Endodermal cell (in vitro differentiated cells): ENCODE results near the gene PREX1. TPM values are rescaled to one million over a fixed set of nuclear protein-coding genes. Genes with fewer than 3 reads are reported as not detected.

Experiments used
- DNase-seq: peaks from one replicate; pipeline ENCODE4 v3.0.0-alpha.2; 2017
- H3K27ac ChIP-seq: 2 replicates; pipeline ENCODE4 v1.5.1; 2013; ENCODE audit warnings: mild to moderate bottlenecking, low read depth, low read length, moderate library complexity
- H3K27me3 ChIP-seq: 2 replicates; pipeline ENCODE4 v1.6.1; 2013; ENCODE audit warnings: mild to moderate bottlenecking, low read length, moderate library complexity; ENCODE audit not compliant: insufficient read depth, control insufficient read depth, poor library complexity, severe bottlenecking
- H3K36me3 ChIP-seq: 2 replicates; pipeline ENCODE4 v1.7.0; 2013; ENCODE audit warnings: mild to moderate bottlenecking, low read length, moderate library complexity; ENCODE audit not compliant: control insufficient read depth, insufficient read depth
- H3K4me1 ChIP-seq: one replicate; pipeline ENCODE4 v1.7.0; 2013; ENCODE audit warnings: low read length; ENCODE audit not compliant: control insufficient read depth, insufficient read depth
- H3K4me3 ChIP-seq: 2 replicates; pipeline ENCODE4 v1.5.1; 2013; ENCODE audit warnings: mild to moderate bottlenecking, low read length, moderate library complexity
- H3K9ac ChIP-seq: 2 replicates; pipeline ENCODE4 v1.6.1; 2013; ENCODE audit warnings: mild to moderate bottlenecking, low read length, moderate library complexity; ENCODE audit not compliant: poor library complexity, severe bottlenecking; ENCODE audit errors: extremely low read depth
- H3K9me3 ChIP-seq: 2 replicates; pipeline ENCODE4 v1.6.1; 2013; ENCODE audit warnings: mild to moderate bottlenecking, low read length, moderate library complexity; ENCODE audit not compliant: control insufficient read depth
- H3K27ac Mint-ChIP-seq: 2 replicates; pipeline ENCODE4 v1.8.0; 2020; ENCODE audit warnings: mixed read lengths
- H3K27me3 Mint-ChIP-seq: 2 replicates; pipeline ENCODE4 v1.8.0; 2021; ENCODE audit warnings: mild to moderate bottlenecking, mixed read lengths; ENCODE audit not compliant: insufficient read depth
- H3K36me3 Mint-ChIP-seq: 2 replicates; pipeline ENCODE4 v1.8.0; 2020; ENCODE audit warnings: low read depth, mixed read lengths
- H3K4me1 Mint-ChIP-seq: 2 replicates; pipeline ENCODE4 v1.8.0; 2020; ENCODE audit warnings: mixed read lengths
- H3K4me3 Mint-ChIP-seq: 2 replicates; pipeline ENCODE4 v1.8.0; 2020; ENCODE audit warnings: mild to moderate bottlenecking, moderate library complexity, mixed read lengths
- H3K9me3 Mint-ChIP-seq: 2 replicates; pipeline ENCODE4 v1.8.0; 2020; ENCODE audit warnings: mild to moderate bottlenecking, mixed read lengths
- WGBS, 2 experiments: methylation state at CpG; one replicate each; pipeline versions ENCODE4 v1.1.5 to v1.1.7; 2013; ENCODE audit warnings: missing lambda C conversion rate in 2 of 2, mixed read lengths in 1 of 2; ENCODE audit not compliant: insufficient coverage in 1 of 2, insufficient read length in 1 of 2; 5-methylcytosine and 5-hydroxymethylcytosine counted together
- total RNA-seq, 2 donors: library from RNA; stranded (reverse); fragmentation: NEBNext Ultra II Directional in 1 of 2; extraction: Animal tissue kit (Norgen Biotek cat#: 25700) in 1 of 2; gene quantifications; 2 replicates in 1 of 2; 3 replicates in 1 of 2; pipeline ENCODE4 v1.2.1, GENCODE V29; 2021
- TF ChIP-seq, protein P1 (sequence below): fragments of 200-600 bp; sonication (generic); conservative IDR thresholded peaks from 2 replicates; pipeline ENCODE4 v1.5.0; 2021; ENCODE audit warnings: antibody characterized with exemption, mild to moderate bottlenecking

PREX1 gene
- total RNA-seq, 2 donors from 2014 or later, result 65.3 to 70.5 TPM

DNA sequence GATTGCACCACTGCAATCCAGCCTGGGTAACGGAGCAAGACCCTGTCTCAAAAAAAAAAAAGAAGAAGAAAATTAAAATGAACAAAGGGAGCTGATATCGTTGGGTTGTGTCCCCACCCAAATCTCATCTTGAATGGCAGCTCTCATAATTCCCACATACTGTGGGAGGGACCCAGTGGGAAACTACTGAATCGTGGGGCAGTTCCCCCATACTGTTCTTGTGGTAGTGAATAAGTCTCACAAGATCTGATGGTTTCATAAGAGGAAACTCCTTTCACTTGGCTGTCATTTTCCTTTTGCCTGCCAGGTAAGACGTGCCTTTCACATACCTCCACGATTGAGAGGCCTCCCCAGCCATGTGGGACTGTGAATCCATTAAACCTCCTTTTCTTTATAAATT is 149.4 kb downstream of the PREX1 start:
- 89 to 100% methylated on average over 3 to 5 of the region's 5 CpGs for WGBS, 2 experiments
- Mint-ChIP-seq H3K27me3 (no peaks in the 10 kb centered on the region), H3K4me1 (peaks cover 4% of the 10 kb centered on the region), H3K27ac (no peak overlapping the region), H3K4me3 (no peak overlapping the region), H3K36me3 (peaks cover 31% of the 10 kb centered on the region), H3K9me3 (no peaks in the 10 kb centered on the region)
- H3K4me3 ChIP-seq, result no peak overlapping the region
- no peaks in the 10 kb centered on the region for H3K9me3 ChIP-seq
- TF ChIP-seq, protein P1, sequence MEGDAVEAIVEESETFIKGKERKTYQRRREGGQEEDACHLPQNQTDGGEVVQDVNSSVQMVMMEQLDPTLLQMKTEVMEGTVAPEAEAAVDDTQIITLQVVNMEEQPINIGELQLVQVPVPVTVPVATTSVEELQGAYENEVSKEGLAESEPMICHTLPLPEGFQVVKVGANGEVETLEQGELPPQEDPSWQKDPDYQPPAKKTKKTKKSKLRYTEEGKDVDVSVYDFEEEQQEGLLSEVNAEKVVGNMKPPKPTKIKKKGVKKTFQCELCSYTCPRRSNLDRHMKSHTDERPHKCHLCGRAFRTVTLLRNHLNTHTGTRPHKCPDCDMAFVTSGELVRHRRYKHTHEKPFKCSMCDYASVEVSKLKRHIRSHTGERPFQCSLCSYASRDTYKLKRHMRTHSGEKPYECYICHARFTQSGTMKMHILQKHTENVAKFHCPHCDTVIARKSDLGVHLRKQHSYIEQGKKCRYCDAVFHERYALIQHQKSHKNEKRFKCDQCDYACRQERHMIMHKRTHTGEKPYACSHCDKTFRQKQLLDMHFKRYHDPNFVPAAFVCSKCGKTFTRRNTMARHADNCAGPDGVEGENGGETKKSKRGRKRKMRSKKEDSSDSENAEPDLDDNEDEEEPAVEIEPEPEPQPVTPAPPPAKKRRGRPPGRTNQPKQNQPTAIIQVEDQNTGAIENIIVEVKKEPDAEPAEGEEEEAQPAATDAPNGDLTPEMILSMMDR, result no peak
- H3K36me3 ChIP-seq, result peaks cover 86% of the 10 kb centered on the region
- DNase-seq, result no peak
- no peak overlapping the region for H3K9ac ChIP-seq
- H3K4me1 ChIP-seq, result peaks cover 7% of the 10 kb centered on the region
- no peak overlapping the region for H3K27ac ChIP-seq
- no peaks in the 10 kb centered on the region for H3K27me3 ChIP-seq

DNA sequence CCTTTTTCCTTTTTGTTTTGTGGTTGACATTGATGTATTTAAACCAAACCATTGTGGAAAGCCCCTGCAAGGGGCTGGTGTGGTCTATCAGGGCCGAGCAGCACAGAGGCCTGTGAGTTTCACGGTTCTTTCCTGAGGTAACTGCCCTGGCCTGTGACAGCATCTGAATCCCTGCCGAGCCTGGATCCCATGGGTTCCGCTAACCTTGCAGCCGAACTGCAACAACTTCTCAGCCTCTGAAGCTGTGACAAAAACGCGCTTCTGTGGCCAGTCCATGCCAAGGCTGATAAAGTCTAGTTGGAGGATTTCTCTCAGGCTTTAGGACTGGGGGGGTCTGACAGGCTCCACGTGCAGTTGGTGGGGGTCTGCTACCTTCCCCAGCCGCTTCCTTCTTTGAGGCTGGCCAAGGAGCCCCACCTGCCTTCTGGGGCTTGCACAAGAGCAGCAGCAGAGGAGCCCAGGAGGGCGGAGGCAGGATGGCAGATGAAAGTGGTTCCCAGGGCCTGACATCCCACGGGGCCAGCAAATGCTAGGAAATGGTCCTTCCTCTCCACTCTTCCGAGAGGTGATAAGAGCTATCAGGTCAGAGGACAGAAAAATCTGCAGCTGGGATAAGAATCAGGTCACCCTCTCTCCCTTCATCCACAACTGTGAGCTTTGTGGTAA is 150.9 kb downstream of the PREX1 start:
- no peak overlapping the region for H3K9ac ChIP-seq
- H3K36me3 Mint-ChIP-seq, result peaks cover 36% of the 10 kb centered on the region
- 96 to 97% methylated on average over 8 to 12 of the region's 12 CpGs for WGBS, 2 experiments
- H3K27me3 Mint-ChIP-seq, result no peaks in the 10 kb centered on the region
- H3K4me3 Mint-ChIP-seq, result no peak overlapping the region
- H3K27me3 ChIP-seq, result no peaks in the 10 kb centered on the region
- H3K9me3 Mint-ChIP-seq, result no peaks in the 10 kb centered on the region
- H3K36me3 ChIP-seq, result peaks cover 78% of the 10 kb centered on the region
- no peaks in the 10 kb centered on the region for H3K9me3 ChIP-seq
- no peak overlapping the region for H3K27ac ChIP-seq
- H3K27ac Mint-ChIP-seq, result no peak overlapping the region
- H3K4me1 Mint-ChIP-seq, result no peaks in the 10 kb centered on the region
- H3K4me3 ChIP-seq, result no peak overlapping the region
- peaks cover 2% of the 10 kb centered on the region for H3K4me1 ChIP-seq
- TF ChIP-seq, protein P1, result no peak
- DNase-seq, result no peak

DNA sequence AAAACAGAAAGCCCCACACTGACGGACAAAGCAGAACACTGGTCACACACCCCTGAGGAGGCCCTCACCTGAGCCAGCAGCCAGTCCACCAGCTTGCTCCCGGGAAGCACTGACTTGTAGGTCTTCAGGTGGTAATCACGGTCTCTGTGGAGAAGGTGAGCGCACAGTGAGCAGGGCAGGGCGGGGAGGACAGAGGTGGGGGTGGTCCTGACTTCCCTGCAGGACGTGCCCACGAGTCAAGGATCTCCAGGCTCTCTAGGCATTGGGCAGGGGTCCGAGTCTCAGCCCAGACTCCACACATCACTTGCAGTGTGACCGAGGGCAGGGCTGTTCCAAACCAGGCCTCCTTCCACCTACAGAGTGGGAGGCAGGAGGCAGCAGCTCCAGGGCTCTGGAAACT is 151.7 kb downstream of the PREX1 start:
- Histone ChIP-seq H3K4me1 (peaks cover 2% of the 10 kb centered on the region), H3K36me3 (peaks cover 75% of the 10 kb centered on the region), H3K9me3 (no peaks in the 10 kb centered on the region), H3K27ac (no peak overlapping the region), H3K9ac (no peak overlapping the region), H3K4me3 (no peak overlapping the region), H3K27me3 (no peaks in the 10 kb centered on the region)
- H3K4me1 Mint-ChIP-seq, result no peaks in the 10 kb centered on the region
- TF ChIP-seq, protein P1, result no peak
- H3K4me3 Mint-ChIP-seq, result no peak overlapping the region
- no peaks in the 10 kb centered on the region for H3K9me3 Mint-ChIP-seq
- no peak for DNase-seq
- no peaks in the 10 kb centered on the region for H3K27me3 Mint-ChIP-seq
- H3K36me3 Mint-ChIP-seq, result peaks cover 44% of the 10 kb centered on the region
- WGBS, 2 experiments, result 87 to 93% methylated on average over 4 to 9 of the region's 9 CpGs
- no peak overlapping the region for H3K27ac Mint-ChIP-seq
